Activated CD4-positive, alpha-beta T cell treated with anti-CD3 and anti-CD28 coated beads for 36 hours (primary cell): Measurements from ENCODE around the gene DACH1. TPM values are rescaled to one million over a fixed set of nuclear protein-coding genes. Genes with fewer than 3 reads are reported as not detected.

Experiments
- ATAC-seq: fragments of 200-7000 bp; cut with Tn5 transposase; one replicate; pipeline ENCODE4 v1.10.0; 2021; ENCODE audit warnings: mild to moderate bottlenecking, moderate library complexity
- CTCF ChIA-PET: fragments of 350-600 bp; sonication (Branson Sonifier 250); formaldehyde crosslinking; loops from one replicate; lab custom pipeline; 2021; ENCODE audit warnings: antibody characterized with exemption; lab: Charles Lee
- POLR2A ChIA-PET: fragments of 350-600 bp; sonication (Branson Sonifier 250); formaldehyde crosslinking; loops from one replicate; lab custom pipeline; 2021; ENCODE audit warnings: antibody characterized with exemption, inconsistent platforms; lab: Charles Lee
- DNase-seq: peaks from one replicate; pipeline ENCODE4 v3.0.0-alpha.2; 2020
- H3K27ac Mint-ChIP-seq: one replicate; pipeline ENCODE4 v1.8.0; 2021; ENCODE audit warnings: mixed read lengths
- H3K27me3 Mint-ChIP-seq: one replicate; pipeline ENCODE4 v1.8.0; 2021; ENCODE audit warnings: mixed read lengths
- H3K36me3 Mint-ChIP-seq: one replicate; pipeline ENCODE4 v1.8.0; 2021; ENCODE audit warnings: low read depth, mixed read lengths
- H3K4me1 Mint-ChIP-seq: one replicate; pipeline ENCODE4 v1.8.0; 2021; ENCODE audit warnings: mixed read lengths
- H3K4me3 Mint-ChIP-seq: one replicate; pipeline ENCODE4 v1.8.0; 2021; ENCODE audit warnings: mild to moderate bottlenecking, moderate library complexity, mixed read lengths
- H3K9me3 Mint-ChIP-seq: one replicate; pipeline ENCODE4 v1.8.0; 2021; ENCODE audit warnings: low read depth, mixed read lengths
- intact Hi-C, 2 experiments: fragments of 100-400 bp; cut with DNase I in 1 of 2; cut with micrococcal nuclease in 1 of 2; formaldehyde crosslinking; loops; one replicate each; pipeline versions ENCODE4 v1.14.2 to v1.15.1; 2022 to 2024; cut with DNase I, micrococcal nuclease
- total RNA-seq, 2 experiments: library from RNA; stranded (reverse); gene quantifications; one replicate each; pipeline ENCODE4 v1.2.3, GENCODE V29; 2021

The DACH1 gene
- total RNA-seq, 2 experiments from 2014 or later, result 0.09 to 0.21 TPM

- Mint-ChIP-seq H3K27ac (no peak overlapping the region), H3K4me1 (no peaks in the 10 kb centered on the region), H3K4me3 (no peak overlapping the region), H3K9me3 (no peaks in the 10 kb centered on the region), H3K36me3 (no peaks in the 10 kb centered on the region), H3K27me3 (no peaks in the 10 kb centered on the region)
- DNase-seq, result no peak
- POLR2A ChIA-PET, result no interaction called here
- CTCF ChIA-PET, result interaction anchor here (1.5 kb wide), 1 partner anchor 11 kb away, joined by 3 read pairs; no protein-coding TSS in a partner anchor
- intact Hi-C loops, result no loop called here
- no peak for ATAC-seq
These were observed 248.8 kb downstream of the DACH1 start for GRCh38 chr13:71618159-71618558.

- H3K27ac Mint-ChIP-seq, result no peak overlapping the region
- intact Hi-C loops, result no loop called here
- ChIA-PET CTCF (interaction anchor here (1.5 kb wide), 1 partner anchor 10 kb away, joined by 3 read pairs; no protein-coding TSS in a partner anchor), POLR2A (no interaction called here)
- no peaks in the 10 kb centered on the region for H3K36me3 Mint-ChIP-seq
- H3K4me3 Mint-ChIP-seq, result no peak overlapping the region
- no peaks in the 10 kb centered on the region for H3K9me3 Mint-ChIP-seq
- no peak for ATAC-seq
- no peaks in the 10 kb centered on the region for H3K27me3 Mint-ChIP-seq
- H3K4me1 Mint-ChIP-seq, result no peaks in the 10 kb centered on the region
- no peak for DNase-seq
These were observed 249.7 kb downstream of the DACH1 start for GRCh38 chr13:71617265-71617664.

GRCh38 chr13:71613066-71613745 lies 253.8 kb downstream of the DACH1 start:
- DNase-seq (no peak), ATAC-seq (no peak)
- peaks cover 9% of the 10 kb centered on the region for H3K4me1 Mint-ChIP-seq
- intact Hi-C loops, result no loop called here
- peaks cover 1% of the 10 kb centered on the region for H3K27me3 Mint-ChIP-seq
- H3K9me3 Mint-ChIP-seq, result no peaks in the 10 kb centered on the region
- POLR2A ChIA-PET, result no interaction called here
- no peak overlapping the region for H3K27ac Mint-ChIP-seq
- H3K4me3 Mint-ChIP-seq, result no peak overlapping the region
- CTCF ChIA-PET, result no interaction called here
- no peaks in the 10 kb centered on the region for H3K36me3 Mint-ChIP-seq

- ATAC-seq, result no peak
- Mint-ChIP-seq H3K27me3 (peaks cover 1% of the 10 kb centered on the region), H3K4me3 (peak overlapping the region; percentile 51), H3K27ac (no peak overlapping the region), H3K9me3 (no peaks in the 10 kb centered on the region), H3K4me1 (peaks cover 9% of the 10 kb centered on the region), H3K36me3 (no peaks in the 10 kb centered on the region)
- ChIA-PET POLR2A (no interaction called here), CTCF (no interaction called here)
- intact Hi-C loops, result no loop called here
- DNase-seq, result no peak
These were observed 255.7 kb downstream of the DACH1 start for GRCh38 chr13:71611292-71611691.

- H3K9me3 Mint-ChIP-seq, result no peaks in the 10 kb centered on the region
- peaks cover 1% of the 10 kb centered on the region for H3K27me3 Mint-ChIP-seq
- ATAC-seq (peak; percentile 98), DNase-seq (peak; percentile 8)
- H3K4me3 Mint-ChIP-seq, result peak overlapping the region; percentile 51
- peaks cover 9% of the 10 kb centered on the region for H3K4me1 Mint-ChIP-seq
- peak overlapping the region; percentile 86 for H3K27ac Mint-ChIP-seq
- no peaks in the 10 kb centered on the region for H3K36me3 Mint-ChIP-seq
- ChIA-PET CTCF (no interaction called here), POLR2A (no interaction called here)
- intact Hi-C loops, result no loop called here
These were observed 256.1 kb downstream of the DACH1 start for GRCh38 chr13:71610876-71611275.

- H3K27ac Mint-ChIP-seq, result no peak overlapping the region
- DNase-seq (no peak), ATAC-seq (no peak)
- no peak overlapping the region for H3K4me3 Mint-ChIP-seq
- H3K27me3 Mint-ChIP-seq, result peaks cover 1% of the 10 kb centered on the region
- no peaks in the 10 kb centered on the region for H3K9me3 Mint-ChIP-seq
- ChIA-PET CTCF (no interaction called here), POLR2A (no interaction called here)
- intact Hi-C loops, result no loop called here
- H3K4me1 Mint-ChIP-seq, result peaks cover 9% of the 10 kb centered on the region
- H3K36me3 Mint-ChIP-seq, result no peaks in the 10 kb centered on the region
These were observed 257.7 kb downstream of the DACH1 start for GRCh38 chr13:71609271-71609670.

GRCh38 chr13:71607575-71607974 lies 259.4 kb downstream of the DACH1 start:
- intact Hi-C loops, result no loop called here
- ChIA-PET CTCF (interaction anchor here (1.0 kb wide), 1 partner anchor 10 kb away, joined by 3 read pairs; no protein-coding TSS in a partner anchor), POLR2A (no interaction called here)
- Mint-ChIP-seq H3K4me3 (no peak overlapping the region), H3K27ac (no peak overlapping the region), H3K36me3 (no peaks in the 10 kb centered on the region), H3K27me3 (peaks cover 1% of the 10 kb centered on the region), H3K4me1 (peaks cover 9% of the 10 kb centered on the region), H3K9me3 (no peaks in the 10 kb centered on the region)
- no peak for ATAC-seq
- no peak for DNase-seq

GRCh38 chr13:71606818-71607217 lies 260.2 kb downstream of the DACH1 start:
- ATAC-seq (no peak), DNase-seq (no peak)
- peaks cover 1% of the 10 kb centered on the region for H3K27me3 Mint-ChIP-seq
- H3K4me3 Mint-ChIP-seq, result no peak overlapping the region
- no peaks in the 10 kb centered on the region for H3K36me3 Mint-ChIP-seq
- H3K4me1 Mint-ChIP-seq, result peaks cover 9% of the 10 kb centered on the region
- no peak overlapping the region for H3K27ac Mint-ChIP-seq
- POLR2A ChIA-PET, result no interaction called here
- intact Hi-C loops, result no loop called here
- no peaks in the 10 kb centered on the region for H3K9me3 Mint-ChIP-seq
- CTCF ChIA-PET, result interaction anchor here (1.0 kb wide), 1 partner anchor 11 kb away, joined by 3 read pairs; no protein-coding TSS in a partner anchor

- ChIA-PET POLR2A (no interaction called here), CTCF (interaction anchor here (1.2 kb wide), 1 partner anchor 11 kb away, joined by 3 read pairs; no protein-coding TSS in a partner anchor)
- Mint-ChIP-seq H3K36me3 (no peaks in the 10 kb centered on the region), H3K4me1 (peaks cover 4% of the 10 kb centered on the region), H3K4me3 (no peak overlapping the region), H3K27me3 (no peaks in the 10 kb centered on the region), H3K27ac (no peak overlapping the region), H3K9me3 (no peaks in the 10 kb centered on the region)
- intact Hi-C loops, result no loop called here
- DNase-seq, result no peak
- ATAC-seq, result peak; percentile 53
These were observed 261.3 kb downstream of the DACH1 start for GRCh38 chr13:71605744-71606143.

- Mint-ChIP-seq H3K4me1 (no peaks in the 10 kb centered on the region), H3K27me3 (no peaks in the 10 kb centered on the region), H3K9me3 (no peaks in the 10 kb centered on the region), H3K4me3 (no peak overlapping the region), H3K27ac (no peak overlapping the region), H3K36me3 (no peaks in the 10 kb centered on the region)
- DNase-seq, result no peak
- no peak for ATAC-seq
- intact Hi-C loops, result no loop called here
- ChIA-PET POLR2A (interaction anchor here (0.6 kb wide), 1 partner anchor 25 kb away, joined by 3 read pairs; no protein-coding TSS in a partner anchor), CTCF (no interaction called here)
These were observed 263.7 kb downstream of the DACH1 start for GRCh38 chr13:71603255-71603654.

- ChIA-PET CTCF (no interaction called here), POLR2A (no interaction called here)
- Mint-ChIP-seq H3K36me3 (no peaks in the 10 kb centered on the region), H3K27ac (no peak overlapping the region), H3K4me3 (no peak overlapping the region), H3K27me3 (no peaks in the 10 kb centered on the region), H3K9me3 (no peaks in the 10 kb centered on the region), H3K4me1 (no peaks in the 10 kb centered on the region)
- ATAC-seq, result no peak
- intact Hi-C loops, result no loop called here
- no peak for DNase-seq
These were observed 264.7 kb downstream of the DACH1 start for GRCh38 chr13:71602344-71602743.

GRCh38 chr13:71597150-71597549 lies 269.9 kb downstream of the DACH1 start:
- no peak overlapping the region for H3K4me3 Mint-ChIP-seq
- H3K27ac Mint-ChIP-seq, result no peak overlapping the region
- intact Hi-C loops, result no loop called here
- ATAC-seq (no peak), DNase-seq (no peak)
- POLR2A ChIA-PET, result no interaction called here
- no peaks in the 10 kb centered on the region for H3K9me3 Mint-ChIP-seq
- CTCF ChIA-PET, result interaction anchor here (0.9 kb wide), 1 partner anchor 17 kb away, joined by 3 read pairs; no protein-coding TSS in a partner anchor
- no peaks in the 10 kb centered on the region for H3K4me1 Mint-ChIP-seq
- H3K36me3 Mint-ChIP-seq, result no peaks in the 10 kb centered on the region
- no peaks in the 10 kb centered on the region for H3K27me3 Mint-ChIP-seq
